ENCODE results near the gene PTPRN.
"Not testable (repeated sequence)": the region's sequence is repeated elsewhere in the genome, so short reads cannot be mapped to it uniquely, and the experiment has no call there.

Gene PTPRN

GRCh38 chr2:219266886-219267285 lies 42.3 kb downstream of the PTPRN start:
- DNase-seq: no peak

GRCh38 chr2:219266232-219266631 lies 43.0 kb downstream of the PTPRN start:
- DNase-seq: no peak

GRCh38 chr2:219261024-219261855 lies 48.0 kb downstream of the PTPRN start:
- DNase-seq: no peak

GRCh38 chr2:219258942-219259341 lies 50.3 kb downstream of the PTPRN start:
- not testable (repeated sequence) for DNase-seq

- DNase-seq: peak; percentile 26
Observed at GRCh38 chr2:219254590-219255201, 54.5 kb downstream of the PTPRN start.

- peak; percentile 88 for DNase-seq
Observed at GRCh38 chr2:219253753-219254589, 55.2 kb downstream of the PTPRN start, which contains the start of gene TUBA4A. TUBA4A (minus strand) TSS chr2:219253918; CDS start chr2:219253858, 60 bp downstream.

- DNase-seq: peak; percentile 44
Observed at GRCh38 chr2:219252900-219253752, 56.1 kb downstream of the PTPRN start, which contains the start of gene TUBA4B. TUBA4B (plus strand) TSS chr2:219253243; CDS start chr2:219253408, 165 bp downstream.

GRCh38 chr2:219252570-219252899 lies 56.7 kb downstream of the PTPRN start:
- peak; percentile 46 for DNase-seq

- peak; percentile 21 for DNase-seq
Observed at GRCh38 chr2:219252084-219252483, 57.1 kb downstream of the PTPRN start.

- no peak for DNase-seq
Observed at GRCh38 chr2:219251656-219252055, 57.5 kb downstream of the PTPRN start.

- DNase-seq: no peak
Observed at GRCh38 chr2:219250049-219250781, 59.0 kb downstream of the PTPRN start.

- DNase-seq: peak; percentile 11
Observed at GRCh38 chr2:219249203-219249980, 59.8 kb downstream of the PTPRN start.

GRCh38 chr2:219248845-219249202 lies 60.4 kb downstream of the PTPRN start:
- no peak for DNase-seq

GRCh38 chr2:219247678-219248642 lies 61.2 kb downstream of the PTPRN start:
- DNase-seq: peak; percentile 72

GRCh38 chr2:219246559-219246958 lies 62.6 kb downstream of the PTPRN start:
- no peak for DNase-seq

GRCh38 chr2:219245899-219246230 lies 63.3 kb downstream of the PTPRN start:
- no peak for DNase-seq

GRCh38 chr2:219245148-219245898 lies 63.9 kb downstream of the PTPRN start, which contains the start of the genes GLB1L and STK16:
GLB1L (minus strand) TSS chr2:219245444; CDS start chr2:219243573, 1,871 bp downstream.
STK16 (plus strand) TSS chr2:219245479; CDS start chr2:219246000, 521 bp downstream.
- peak; percentile 86 for DNase-seq

- DNase-seq: no peak
Observed at GRCh38 chr2:219244789-219245147, 64.4 kb downstream of the PTPRN start.

GRCh38 chr2:219243291-219243761 lies 65.9 kb downstream of the PTPRN start:
- no peak for DNase-seq

Measured in stimulated activated naive CD4-positive, alpha-beta T cell treated with Interleukin-2 at 50 U/mL for 16 hours (primary cell).